Endothelial cell of umbilical vein (primary cell): Measurements from ENCODE around the gene GPR137B.
"Not testable (repeated sequence)": the region's sequence is repeated elsewhere in the genome, so short reads cannot be mapped to it uniquely, and the experiment has no call there.

Experiments
- CTCF ChIP-seq, 2 donors: IDR thresholded peaks; 1 replicate in 1 of 2; 2 replicates in 1 of 2; pipeline ENCODE4 v1.5.1; 2011; ENCODE audit warnings: low read length in 2 of 2, mild to moderate bottlenecking in 2 of 2, moderate library complexity in 2 of 2, control low read depth in 1 of 2, inconsistent platforms in 1 of 2, low read depth in 1 of 2; ENCODE audit not compliant: insufficient read depth in 1 of 2; ENCODE audit errors: extremely low read depth in 1 of 2
- EZH2 ChIP-seq: IDR thresholded peaks from 2 replicates; pipeline ENCODE4 v1.6.1; 2012; ENCODE audit warnings: borderline replicate concordance, low read depth, mild to moderate bottlenecking, moderate library complexity, low read length, inconsistent platforms; ENCODE audit not compliant: severe bottlenecking
- FOS ChIP-seq: IDR thresholded peaks from 2 replicates; pipeline ENCODE4 v1.6.1; 2011; ENCODE audit warnings: mild to moderate bottlenecking, low read length, moderate library complexity, borderline replicate concordance; ENCODE audit not compliant: insufficient read depth
- GATA2 ChIP-seq: IDR thresholded peaks from 2 replicates; pipeline ENCODE4 v1.7.0; 2011; ENCODE audit warnings: low read depth, mild to moderate bottlenecking, moderate library complexity, mixed read lengths, low read length; ENCODE audit not compliant: insufficient read length, insufficient read depth
- JUN ChIP-seq: IDR thresholded peaks from 2 replicates; pipeline ENCODE4 v1.6.1; 2011; ENCODE audit warnings: borderline replicate concordance, low read depth; ENCODE audit not compliant: insufficient read length, insufficient read depth
- MAX ChIP-seq: IDR thresholded peaks from 2 replicates; pipeline ENCODE4 v1.6.1; 2011; ENCODE audit not compliant: insufficient read depth, insufficient read length
- POLR2A ChIP-seq: IDR thresholded peaks from 2 replicates; pipeline ENCODE4 v1.6.1; 2012; ENCODE audit warnings: low read depth, mild to moderate bottlenecking, control low read depth, low read length
- POLR2AphosphoS5 ChIP-seq: IDR thresholded peaks from 2 replicates; pipeline ENCODE4 v1.6.1; 2012; ENCODE audit warnings: low read depth, mild to moderate bottlenecking, control low read depth, low read length, moderate library complexity; ENCODE audit not compliant: insufficient read depth

- not testable (repeated sequence) for TF ChIP-seq MAX; CTCF (IDR thresholded peaks at IDR 0.05; ENCODE audit: extremely low read depth in 1 of 2, insufficient read depth in 1 of 2, low read depth in 1 of 2, low read length in 2 of 2); POLR2A; EZH2; FOS; POLR2AphosphoS5; GATA2
- peak; percentile 61 for TF ChIP-seq JUN
Observed at GRCh38 chr1:236096660-236097482, 45.5 kb upstream of the GPR137B start.
